Calu3 (cell line): ENCODE data around the gene PPM1J. TPM values are rescaled to one million over a fixed set of nuclear protein-coding genes. Genes with fewer than 3 reads are reported as not detected.
A peak's percentile ranks its signal among the peaks of the same experiment; 100 is the strongest.

Experiments used
- BruUV-seq: library from RNA; stranded (reverse); fragments of 400-500 nt; replicated peaks from 2 replicates; lab custom pipeline; 2021; lab: Mats Ljungman, UMichigan
- CTCF ChIA-PET: fragments of 300-600 bp; sonication (Branson Sonifier 250); formaldehyde crosslinking; loops from one replicate; lab custom pipeline; 2022; ENCODE audit warnings: antibody characterized with exemption; lab: Charles Lee
- DNase-seq: peaks from one replicate; pipeline ENCODE4 v3.0.0; 2022
- H3K27ac Mint-ChIP-seq: one replicate; pipeline ENCODE4 v1.8.0; 2022; ENCODE audit warnings: mixed read lengths; ENCODE audit not compliant: unreplicated experiment
- H3K27me3 Mint-ChIP-seq: one replicate; pipeline ENCODE4 v1.8.0; 2022; ENCODE audit warnings: mixed read lengths; ENCODE audit not compliant: unreplicated experiment
- H3K36me3 Mint-ChIP-seq: one replicate; pipeline ENCODE4 v1.8.0; 2022; ENCODE audit warnings: mild to moderate bottlenecking, moderate library complexity, mixed read lengths; ENCODE audit not compliant: insufficient read depth, unreplicated experiment
- H3K4me1 Mint-ChIP-seq: one replicate; pipeline ENCODE4 v1.8.0; 2022; ENCODE audit warnings: mild to moderate bottlenecking, low read depth, mixed read lengths; ENCODE audit not compliant: unreplicated experiment
- H3K4me3 Mint-ChIP-seq: one replicate; pipeline ENCODE4 v1.8.0; 2022; ENCODE audit warnings: mild to moderate bottlenecking, low read depth, moderate library complexity, mixed read lengths; ENCODE audit not compliant: unreplicated experiment
- H3K9me3 Mint-ChIP-seq: one replicate; pipeline ENCODE4 v1.8.0; 2022; ENCODE audit warnings: low read depth, mixed read lengths; ENCODE audit not compliant: unreplicated experiment
- intact Hi-C: fragments of 100-400 bp; cut with micrococcal nuclease; formaldehyde crosslinking; loops from one replicate; pipeline ENCODE4 v1.10.0; 2022; ENCODE audit not compliant: unreplicated experiment
- total RNA-seq: library from RNA; stranded (reverse); gene quantifications from 2 replicates; pipeline ENCODE4 v1.2.3, GENCODE V29; 2022
- TF ChIP-seq, protein P1 (sequence below): fragments of 200-600 bp; IDR thresholded peaks from one replicate; pipeline ENCODE4 v1.8.0; 2022; ENCODE audit warnings: antibody characterized with exemption; ENCODE audit not compliant: unreplicated experiment

PPM1J gene
- total RNA-seq, 1 experiment from 2014 or later = 1.3 TPM

DNA sequence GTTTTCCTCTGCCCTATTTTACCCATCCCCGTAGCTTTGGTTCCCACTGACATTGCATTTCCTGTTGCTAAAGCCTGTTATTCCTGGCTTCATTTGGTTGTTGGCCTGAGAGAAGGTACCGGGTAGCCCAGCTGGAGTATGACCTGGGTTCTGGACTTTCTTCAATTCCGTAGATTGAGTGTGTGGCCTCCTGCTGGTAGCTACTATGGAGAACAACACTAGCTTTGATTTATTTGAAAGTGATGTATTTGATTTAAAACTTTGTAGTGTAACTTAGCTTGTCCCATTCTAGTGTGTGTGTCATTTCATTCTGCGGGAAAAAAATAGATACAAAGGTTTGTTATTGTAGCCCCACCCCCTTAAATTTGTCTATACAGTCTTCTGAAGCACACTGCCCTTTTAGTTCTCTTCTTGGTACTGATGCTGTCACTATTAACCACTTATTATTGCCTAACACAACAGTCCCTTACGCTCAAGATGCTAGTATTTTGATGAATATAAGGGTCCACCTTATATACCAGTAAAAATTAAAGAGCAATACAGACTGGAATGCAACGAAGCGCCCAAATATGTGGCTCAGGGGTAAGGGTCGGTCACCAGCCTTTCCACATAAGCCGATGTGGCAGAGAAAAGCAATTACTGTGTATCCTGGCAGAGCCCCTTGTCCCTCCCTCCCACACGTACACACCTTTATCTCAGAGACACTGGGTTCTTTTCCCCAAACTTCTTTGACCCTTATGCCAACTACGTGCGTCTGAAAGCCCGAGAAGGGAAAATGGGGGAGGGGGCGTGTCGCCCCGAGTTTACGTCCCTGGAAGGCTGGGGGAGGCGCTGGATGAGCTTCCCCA lies 41.3 kb downstream of the PPM1J start:
- BruUV-seq = no TSS peak
- Mint-ChIP-seq H3K27me3 (no peaks in the 10 kb centered on the region), H3K9me3 (no peaks in the 10 kb centered on the region), H3K4me1 (peaks cover 23% of the 10 kb centered on the region), H3K36me3 (peaks cover 50% of the 10 kb centered on the region), H3K27ac (peak overlapping the region; percentile 94), H3K4me3 (peak overlapping the region; percentile 90)
- intact Hi-C loops = no loop called here
- CTCF ChIA-PET = interaction anchor here (0.5 to 2.6 kb wide), 8 partner anchors 21 to 277 kb away, joined by 3 to 10 read pairs (median 4); no protein-coding TSS in a partner anchor
- TF ChIP-seq, protein P1, sequence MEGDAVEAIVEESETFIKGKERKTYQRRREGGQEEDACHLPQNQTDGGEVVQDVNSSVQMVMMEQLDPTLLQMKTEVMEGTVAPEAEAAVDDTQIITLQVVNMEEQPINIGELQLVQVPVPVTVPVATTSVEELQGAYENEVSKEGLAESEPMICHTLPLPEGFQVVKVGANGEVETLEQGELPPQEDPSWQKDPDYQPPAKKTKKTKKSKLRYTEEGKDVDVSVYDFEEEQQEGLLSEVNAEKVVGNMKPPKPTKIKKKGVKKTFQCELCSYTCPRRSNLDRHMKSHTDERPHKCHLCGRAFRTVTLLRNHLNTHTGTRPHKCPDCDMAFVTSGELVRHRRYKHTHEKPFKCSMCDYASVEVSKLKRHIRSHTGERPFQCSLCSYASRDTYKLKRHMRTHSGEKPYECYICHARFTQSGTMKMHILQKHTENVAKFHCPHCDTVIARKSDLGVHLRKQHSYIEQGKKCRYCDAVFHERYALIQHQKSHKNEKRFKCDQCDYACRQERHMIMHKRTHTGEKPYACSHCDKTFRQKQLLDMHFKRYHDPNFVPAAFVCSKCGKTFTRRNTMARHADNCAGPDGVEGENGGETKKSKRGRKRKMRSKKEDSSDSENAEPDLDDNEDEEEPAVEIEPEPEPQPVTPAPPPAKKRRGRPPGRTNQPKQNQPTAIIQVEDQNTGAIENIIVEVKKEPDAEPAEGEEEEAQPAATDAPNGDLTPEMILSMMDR = peak; percentile 21
- DNase-seq = peak; percentile 6

DNA sequence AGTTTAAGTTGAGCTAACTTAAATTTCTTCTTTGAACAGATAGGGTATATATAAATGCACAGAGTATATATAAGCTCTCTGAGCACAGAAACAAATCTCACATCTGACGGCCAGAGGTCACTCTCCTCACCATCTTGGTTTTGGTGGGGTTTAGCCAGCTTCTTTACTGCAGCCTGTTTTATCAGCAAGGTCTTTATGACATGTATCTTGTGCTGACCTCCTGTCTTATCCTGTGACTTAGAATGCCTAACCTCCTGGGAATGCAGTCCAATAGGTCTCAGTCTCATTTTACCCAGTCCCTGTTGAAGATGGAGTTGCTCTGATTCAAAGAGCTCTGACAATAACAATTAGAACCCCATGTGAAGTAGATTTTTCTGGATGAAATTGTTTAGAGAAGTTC lies 42.3 kb downstream of the PPM1J start:
- TF ChIP-seq, protein P1 = no peak
- BruUV-seq = no TSS peak
- Mint-ChIP-seq H3K36me3 (peaks cover 52% of the 10 kb centered on the region), H3K4me3 (no peak overlapping the region), H3K4me1 (peaks cover 14% of the 10 kb centered on the region), H3K27me3 (no peaks in the 10 kb centered on the region), H3K27ac (no peak overlapping the region), H3K9me3 (no peaks in the 10 kb centered on the region)
- no peak for DNase-seq
- intact Hi-C loops = no loop called here
- CTCF ChIA-PET = interaction anchor here (1.1 to 2.6 kb wide), 3 partner anchors 26 to 276 kb away, joined by 3 to 10 read pairs (median 10); no protein-coding TSS in a partner anchor

DNA sequence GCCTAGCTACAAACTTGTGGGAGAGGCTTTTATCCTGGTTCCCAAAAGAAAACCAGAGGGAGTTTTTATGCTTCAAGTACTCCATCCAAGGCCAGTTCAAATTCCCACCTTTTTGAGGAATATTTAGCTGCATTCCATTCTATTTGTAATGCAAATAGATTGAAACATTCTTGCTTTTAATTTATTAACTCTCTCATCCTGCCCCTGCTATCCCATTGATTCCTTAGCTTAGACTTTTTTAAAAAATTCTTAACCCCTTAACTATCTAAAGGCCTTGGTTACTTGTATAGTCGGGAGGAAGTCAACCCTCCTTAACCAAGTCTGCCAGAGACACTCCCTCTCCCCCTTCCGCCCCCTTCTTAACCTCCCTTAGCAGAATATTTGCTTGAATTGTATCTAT lies 43.1 kb downstream of the PPM1J start:
- BruUV-seq = no TSS peak
- no peak overlapping the region for H3K27ac Mint-ChIP-seq
- intact Hi-C loops = no loop called here
- H3K4me1 Mint-ChIP-seq = peaks cover 14% of the 10 kb centered on the region
- H3K27me3 Mint-ChIP-seq = no peaks in the 10 kb centered on the region
- no peaks in the 10 kb centered on the region for H3K9me3 Mint-ChIP-seq
- peaks cover 52% of the 10 kb centered on the region for H3K36me3 Mint-ChIP-seq
- DNase-seq = no peak
- CTCF ChIA-PET = no interaction called here
- TF ChIP-seq, protein P1 = no peak
- H3K4me3 Mint-ChIP-seq = no peak overlapping the region

DNA sequence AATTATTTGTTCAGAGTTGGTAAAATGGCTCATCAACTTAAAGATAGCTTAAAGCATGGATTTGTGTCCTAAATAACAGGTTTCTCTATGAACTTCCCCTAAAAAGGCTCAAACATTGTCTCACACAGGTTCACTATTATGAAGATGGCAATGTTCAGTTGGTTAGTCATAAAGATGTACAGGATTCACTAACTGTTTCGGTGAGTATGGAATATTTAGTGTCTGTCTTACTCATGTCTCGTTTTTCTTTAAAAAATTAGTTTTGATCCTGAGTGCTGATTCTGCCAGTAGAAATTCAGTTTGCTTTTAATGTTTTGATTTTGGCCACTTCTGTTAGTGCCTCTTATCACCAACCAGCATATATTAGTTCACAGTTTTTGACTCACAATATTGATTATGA lies 48.2 kb downstream of the PPM1J start:
- no peaks in the 10 kb centered on the region for H3K27me3 Mint-ChIP-seq
- no peak for DNase-seq

More for the DNA sequence above, 48.2 kb downstream of the PPM1J start:
- Mint-ChIP-seq H3K27ac (no peak overlapping the region), H3K36me3 (peaks cover 39% of the 10 kb centered on the region), H3K4me3 (no peak overlapping the region), H3K4me1 (no peaks in the 10 kb centered on the region), H3K9me3 (no peaks in the 10 kb centered on the region)
- BruUV-seq = no TSS peak
- CTCF ChIA-PET = no interaction called here
- intact Hi-C loops = loop anchor here (10.0 kb wide), 1 partner anchor 62 kb away; no protein-coding TSS in a partner anchor
- TF ChIP-seq, protein P1 = no peak
